ENCODE measurements around the gene CUL5.

DNA sequence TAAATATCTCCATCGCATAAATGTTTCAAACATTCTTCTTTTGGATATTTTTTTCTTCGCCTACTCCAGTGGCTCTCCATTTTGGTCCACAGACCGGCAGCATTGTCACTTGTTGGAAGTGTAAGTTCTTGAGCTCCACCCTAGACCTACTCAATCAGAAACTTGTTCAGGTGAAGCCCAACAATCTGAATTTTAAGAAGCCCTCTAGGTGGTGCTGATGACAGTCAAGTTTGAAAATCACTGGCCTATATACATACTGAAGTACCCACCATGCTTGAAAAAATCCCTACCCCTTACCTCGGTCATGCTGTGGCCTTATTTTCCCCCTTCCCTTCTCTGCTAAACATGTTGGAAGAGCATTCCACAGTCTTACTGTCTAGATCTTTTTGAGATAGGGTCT lies 102.4 kb downstream of the CUL5 start:
- TF ChIP-seq GATA2 (IDR thresholded peaks at IDR 0.05; ENCODE audit: low read depth, low read length) (no peak), GATA3 (IDR thresholded peaks at IDR 0.05; ENCODE audit: low read depth, low read length) (no peak)
